H1 (cell line): ENCODE measurements around the gene SEL1L3. TPM values are rescaled to one million over a fixed set of nuclear protein-coding genes. Genes with fewer than 3 reads are reported as not detected.

Experiments used
- CTCF ChIA-PET: fragments of 300-600 bp; sonication (Branson Sonifier 250); formaldehyde crosslinking; loops from one replicate; lab custom pipeline; 2021; ENCODE audit not compliant: partially characterized antibody; lab: Charles Lee
- POLR2A ChIA-PET: fragments of 300-600 bp; sonication (Branson Sonifier 250); formaldehyde crosslinking; loops from one replicate; lab custom pipeline; 2021; ENCODE audit warnings: inconsistent platforms; ENCODE audit not compliant: partially characterized antibody; lab: Charles Lee
- DNase-seq, 2 experiments: peaks; one replicate each; pipeline versions ENCODE4 v3.0.0 to v3.0.0-alpha.2; 2010 to 2022; ENCODE audit warnings: low spot score in 2 of 2, low read depth in 1 of 2, mixed read lengths in 1 of 2
- FAIRE-seq: peaks from 2 replicates; lab custom pipeline; 2011; peaks lifted over from hg19 to GRCh38; lab: Jason Lieb, UNC
- H2AFZ ChIP-seq: 2 replicates; pipeline ENCODE4 v1.8.1; 2012; ENCODE audit warnings: low read length, inconsistent platforms
- H2AK5ac ChIP-seq: 2 replicates; pipeline ENCODE4 v1.6.1; 2013; ENCODE audit warnings: low read depth, low read length
- H2BK120ac ChIP-seq: replicated peaks from 2 replicates; pipeline ENCODE3; 2013; ENCODE audit warnings: low read depth, low read length, inconsistent platforms
- H2BK12ac ChIP-seq: 2 replicates; pipeline ENCODE4 v1.6.1; 2013; ENCODE audit warnings: low read depth, low read length
- H2BK15ac ChIP-seq: 2 replicates; pipeline ENCODE4 v1.6.1; 2013; ENCODE audit warnings: low read length
- H2BK20ac ChIP-seq: 2 replicates; pipeline ENCODE4 v1.6.1; 2013; ENCODE audit warnings: low read length
- H2BK5ac ChIP-seq: 2 replicates; pipeline ENCODE4 v1.6.1; 2013; ENCODE audit warnings: low read depth, low read length
- H3K14ac ChIP-seq: 2 replicates; pipeline ENCODE4 v1.6.1; 2013; ENCODE audit warnings: inconsistent platforms; ENCODE audit not compliant: insufficient read length
- H3K18ac ChIP-seq: 2 replicates; pipeline ENCODE4 v1.6.1; 2013; ENCODE audit warnings: low read length; ENCODE audit errors: extremely low read depth
- H3K23ac ChIP-seq: 2 replicates; pipeline ENCODE4 v1.6.1; 2013; ENCODE audit warnings: inconsistent platforms; ENCODE audit not compliant: insufficient read length
- H3K23me2 ChIP-seq: 2 replicates; pipeline ENCODE4 v1.6.1; 2013; ENCODE audit warnings: low read depth, low read length
- H3K27ac ChIP-seq: 2 replicates; pipeline ENCODE4 v1.6.1; 2011; ENCODE audit warnings: low read depth, low read length, inconsistent platforms
- H3K27me3 ChIP-seq, 4 experiments: replicated peaks in 1 of 4; 1 replicate in 1 of 4; 2 replicates in 3 of 4; pipeline versions ENCODE4 v1.6.1 to v1.8.1; 2011 to 2013; ENCODE audit warnings: low read length in 3 of 4, mild to moderate bottlenecking in 3 of 4, inconsistent platforms in 2 of 4, mixed read lengths in 2 of 4, moderate library complexity in 1 of 4; ENCODE audit not compliant: control insufficient read depth in 3 of 4, insufficient read depth in 3 of 4; ENCODE audit errors: extremely low read depth in 1 of 4
- H3K36me3 ChIP-seq, 4 experiments: 2 replicates each; pipeline versions ENCODE4 v1.6.1 to v1.8.1; 2011 to 2013; ENCODE audit warnings: mild to moderate bottlenecking in 4 of 4, low read length in 3 of 4, moderate library complexity in 2 of 4, control low read depth in 1 of 4, inconsistent platforms in 1 of 4; ENCODE audit not compliant: insufficient read depth in 4 of 4, control insufficient read depth in 2 of 4
- H3K4ac ChIP-seq: replicated peaks from 2 replicates; pipeline ENCODE3; 2013; ENCODE audit warnings: low read length, low read depth, mixed read lengths, inconsistent platforms; ENCODE audit not compliant: insufficient read length
- H3K4me1 ChIP-seq, 4 experiments: replicated peaks in 1 of 4; 1 replicate in 1 of 4; 2 replicates in 3 of 4; pipeline versions ENCODE4 v1.6.1 to v1.8.1; 2011 to 2013; ENCODE audit warnings: low read length in 3 of 4, inconsistent platforms in 2 of 4, mixed read lengths in 1 of 4; ENCODE audit not compliant: insufficient read depth in 4 of 4, control insufficient read depth in 3 of 4
- H3K4me2 ChIP-seq, 2 experiments: 2 replicates each; pipeline versions ENCODE4 v1.6.1 to v1.8.1; 2011 to 2013; ENCODE audit warnings: low read depth in 2 of 2, low read length in 2 of 2, control low read depth in 1 of 2, inconsistent platforms in 1 of 2, mild to moderate bottlenecking in 1 of 2; ENCODE audit not compliant: insufficient read depth in 1 of 2
- H3K4me3 ChIP-seq, 4 experiments: fragments of 200-600, 300-600 bp in 1 of 4; sonication (generic), shearing (Covaris generic), sonication (Bioruptor Twin) in 1 of 4; 2 replicates each; pipeline versions ENCODE4 v1.5.1 to v1.8.1; 2011 to 2016; ENCODE audit warnings: low read length in 4 of 4, low read depth in 3 of 4, control low read depth in 2 of 4, inconsistent platforms in 2 of 4, mild to moderate bottlenecking in 2 of 4, mixed read lengths in 1 of 4, moderate library complexity in 1 of 4; ENCODE audit not compliant: insufficient read depth in 2 of 4; ENCODE audit errors: extremely low read depth in 1 of 4
- H3K56ac ChIP-seq: replicated peaks from 2 replicates; pipeline ENCODE3; 2013; ENCODE audit warnings: low read depth, mild to moderate bottlenecking, mixed read lengths, low read length, inconsistent platforms; ENCODE audit not compliant: insufficient read length
- H3K79me1 ChIP-seq: 2 replicates; pipeline ENCODE4 v1.6.1; 2013; ENCODE audit warnings: low read depth, low read length, control low read depth
- H3K79me2 ChIP-seq, 2 experiments: 2 replicates each; pipeline versions ENCODE4 v1.6.1 to v1.8.1; 2012 to 2013; ENCODE audit warnings: low read length in 2 of 2, mild to moderate bottlenecking in 2 of 2, inconsistent platforms in 1 of 2; ENCODE audit not compliant: insufficient read depth in 2 of 2, control insufficient read depth in 1 of 2
- H3K9ac ChIP-seq, 4 experiments: replicated peaks in 1 of 4; 1 replicate in 1 of 4; 2 replicates in 3 of 4; pipeline versions ENCODE4 v1.6.1 to v1.8.1; 2011 to 2013; ENCODE audit warnings: low read depth in 3 of 4, low read length in 3 of 4, control low read depth in 2 of 4, mild to moderate bottlenecking in 2 of 4, moderate library complexity in 2 of 4, inconsistent platforms in 1 of 4; ENCODE audit errors: extremely low read depth in 1 of 4
- H3K9me3 ChIP-seq, 2 experiments: 2 replicates each; pipeline versions ENCODE4 v1.6.1 to v1.8.1; 2012 to 2013; ENCODE audit warnings: mild to moderate bottlenecking in 2 of 2, moderate library complexity in 2 of 2, control low read depth in 1 of 2, inconsistent platforms in 1 of 2, low read depth in 1 of 2, low read length in 1 of 2, mixed read lengths in 1 of 2; ENCODE audit not compliant: insufficient read depth in 2 of 2
- H4K20me1 ChIP-seq, 2 experiments: replicated peaks in 1 of 2; 2 replicates each; pipeline versions ENCODE3 to v1.8.1; 2011 to 2013; ENCODE audit warnings: inconsistent platforms in 2 of 2, low read length in 2 of 2, mild to moderate bottlenecking in 1 of 2; ENCODE audit not compliant: insufficient read depth in 2 of 2, control insufficient read depth in 1 of 2
- H4K5ac ChIP-seq: 2 replicates; pipeline ENCODE4 v1.6.1; 2013; ENCODE audit warnings: low read length, low read depth, mixed read lengths, inconsistent platforms; ENCODE audit not compliant: insufficient read length
- H4K8ac ChIP-seq: 2 replicates; pipeline ENCODE4 v1.8.0; 2013; ENCODE audit warnings: mild to moderate bottlenecking, moderate library complexity, low read length, inconsistent platforms; ENCODE audit not compliant: insufficient read depth; ENCODE audit errors: extremely low read depth
- H4K91ac ChIP-seq: replicated peaks from 2 replicates; pipeline ENCODE3; 2013; ENCODE audit warnings: low read length, mixed read lengths, inconsistent platforms; ENCODE audit not compliant: insufficient read length
- CTCF ChIP-seq, 3 experiments: IDR thresholded peaks; 1 replicate in 2 of 3; 2 replicates in 1 of 3; pipeline versions ENCODE4 v1.5.1 to v1.6.1; 2011; ENCODE audit warnings: low read length in 3 of 3, mild to moderate bottlenecking in 3 of 3, inconsistent platforms in 2 of 3, low read depth in 1 of 3, moderate library complexity in 1 of 3; ENCODE audit not compliant: insufficient read depth in 1 of 3; ENCODE audit errors: control extremely low read depth in 1 of 3
- RAD21 ChIP-seq, 2 experiments: IDR thresholded peaks in 1 of 2; conservative IDR thresholded peaks in 1 of 2; 2 replicates each; pipeline ENCODE4 v1.6.1; 2011; ENCODE audit warnings: low read depth in 2 of 2, low read length in 2 of 2, improper control_type of control experiment in 1 of 2, inconsistent platforms in 1 of 2, mild to moderate bottlenecking in 1 of 2, moderate library complexity in 1 of 2
- TCF12 ChIP-seq: IDR thresholded peaks from 2 replicates; pipeline ENCODE4 v1.6.1; 2011; ENCODE audit warnings: low read depth, mild to moderate bottlenecking, low read length
- WGBS, 2 experiments: shearing (Covaris generic) in 1 of 2; methylation state at CpG; one replicate each; pipeline versions ENCODE4 v1.1.6 to v1.1.7; 2013 to 2015; ENCODE audit warnings: low lambda C conversion rate in 2 of 2, mixed read lengths in 2 of 2, inconsistent platforms in 1 of 2, low coverage in 1 of 2, missing lambda C conversion rate in 1 of 2; ENCODE audit not compliant: insufficient replicate concordance in 2 of 2, insufficient coverage in 1 of 2, insufficient read length in 1 of 2; ENCODE audit errors: extremely low coverage in 1 of 2, missing lambda C conversion rate in 1 of 2; 5-methylcytosine and 5-hydroxymethylcytosine counted together
- polyA plus RNA-seq, 7 experiments: library from polyadenylated mRNA; depleted of rRNA in 3 of 7; stranded (reverse) in 5 of 7; unstranded in 2 of 7; fragments of >200 nt in 5 of 7; fragments of 200-250 nt in 2 of 7; gene quantifications; 1 replicate in 5 of 7; 2 replicates in 1 of 7; 4 replicates in 1 of 7; pipeline versions ENCODE4 v1.2.1 to v1.2.3, GENCODE V29; 2011 to 2013; ENCODE audit warnings: missing spikeins in 2 of 7, mixed read lengths in 2 of 7
- total RNA-seq: library from RNA; stranded (reverse); fragmentation: NEBNext Ultra II Directional; extraction: Animal tissue kit (Norgen Biotek cat#: 25700); gene quantifications from 2 replicates; pipeline ENCODE4 v1.2.1, GENCODE V29; 2021

SEL1L3 gene
- total and polyA plus RNA-seq, 2 of the 8 experiments (the other 6 are each of a cell fraction or from before 2014, with no cell fraction given) = 18.2 to 54.0 TPM

GRCh38 chr4:25842229-25842845 lies 20.5 kb downstream of the SEL1L3 start:
- H3K36me3 ChIP-seq = peaks cover 0 to 9% (median 0%) of the 10 kb centered on the region in 4 experiments; a peak in 2 of 8 replicates
- no peak overlapping the region for H3K4me3 ChIP-seq
- ChIA-PET POLR2A (interaction anchor here (0.9 to 1.5 kb wide), 2 partner anchors 31 to 188 kb away, joined by 3 to 7 read pairs; no protein-coding TSS in a partner anchor), CTCF (interaction anchor here (0.5 to 2.2 kb wide), 15 partner anchors 14 to 689 kb away, joined by 3 to 26 read pairs (median 5); no protein-coding TSS in a partner anchor)
- H2BK15ac ChIP-seq = peak overlapping the region; percentile 66; the same call in 1 of the 2 replicates
- H3K56ac ChIP-seq = no peak overlapping the region
- peaks cover 0 to 7% of the 10 kb centered on the region in 2 experiments; a peak in 1 of 4 replicates for H3K79me2 ChIP-seq
- no peak overlapping the region for H3K9ac ChIP-seq
- H3K9me3 ChIP-seq = no peaks in the 10 kb centered on the region
- H4K91ac ChIP-seq = no peak overlapping the region
- H3K27ac ChIP-seq = no peak overlapping the region
- peaks cover 0 to 2% of the 10 kb centered on the region in 2 experiments for H4K20me1 ChIP-seq
- H2BK120ac ChIP-seq = no peak overlapping the region
- H4K8ac ChIP-seq = no peak overlapping the region; the same call in 1 of the 2 replicates
- H3K79me1 ChIP-seq = peaks cover 7% of the 10 kb centered on the region
- H3K18ac ChIP-seq = peak overlapping the region; percentile 79
- H3K27me3 ChIP-seq = peaks cover 0 to 1% (median 0%) of the 10 kb centered on the region in 4 experiments; a peak in 1 of 7 replicates
- peak overlapping the region; percentile 81; the same call in 1 of the 2 replicates for H2BK12ac ChIP-seq
- H3K4ac ChIP-seq = peak overlapping the region; percentile 8
- 44% methylated on average over 5 of the region's 5 CpGs; no CpG with 5 or more reads in 1 of the 2 experiments for WGBS, 2 experiments
- H3K14ac ChIP-seq = no peak overlapping the region
- no peak overlapping the region for H3K4me2 ChIP-seq
- peak overlapping the region; percentile 80 for H2BK5ac ChIP-seq
- no peak overlapping the region for H3K23ac ChIP-seq
- no peaks in the 10 kb centered on the region for H3K23me2 ChIP-seq
- H3K4me1 ChIP-seq = peaks cover 10 to 32% (median 23%) of the 10 kb centered on the region in 4 experiments
- DNase-seq (peak in 1 of 2 experiments; percentile 63), FAIRE-seq (no peak)
- H2BK20ac ChIP-seq = peak overlapping the region; percentile 66; the same call in 1 of the 2 replicates
- H2AFZ ChIP-seq = no peak overlapping the region
- no peak overlapping the region for H2AK5ac ChIP-seq
- peak; percentile 48 to 60 (median 52) for TF ChIP-seq CTCF (IDR thresholded peaks at IDR 0.05; ENCODE audit: control extremely low read depth in 1 of 3, insufficient read depth in 1 of 3, low read depth in 1 of 3, low read length in 3 of 3)
- no peak for TF ChIP-seq TCF12
- TF ChIP-seq RAD21 (IDR thresholded peaks at IDR 0.05 in 1 of 2, conservative IDR thresholded peaks at IDR 0.05 in 1 of 2; ENCODE audit: low read depth in 2 of 2, low read length in 2 of 2) = peak; percentile 75 to 80
- H4K5ac ChIP-seq = no peak overlapping the region
